Measurements from ENCODE around the gene CYGB.
A peak's percentile ranks its signal among the peaks of the same experiment; 100 is the strongest.
"Not testable (repeated sequence)": the region's sequence is repeated elsewhere in the genome, so short reads cannot be mapped to it uniquely, and the experiment has no call there.

The CYGB gene

GRCh38 chr17:76537288-76537577 lies 276 bp downstream of the CYGB start:
- Histone ChIP-seq H3K4me3 (ENCODE audit: low read depth in 1 of 2, low read length in 2 of 2) (peak overlapping the region; percentile 8 to 48), H3K27me3 (ENCODE audit: control insufficient read depth in 1 of 2, insufficient read depth in 2 of 2, low read length in 2 of 2) (peaks cover 27 to 31% of the 10 kb centered on the region in 2 donors), H3K36me3 (ENCODE audit: control insufficient read depth in 1 of 2, insufficient read depth in 2 of 2, low read length in 2 of 2) (no peaks in the 10 kb centered on the region), H3K27ac (ENCODE audit: low read depth, low read length) (peak overlapping the region; percentile 42), H3K9ac (ENCODE audit: low read depth in 1 of 2, low read length in 2 of 2) (peak overlapping the region in 1 of 2 donors; percentile 25), H3K4me1 (ENCODE audit: control insufficient read depth in 1 of 2, insufficient read depth in 2 of 2, low read length in 2 of 2) (peaks cover 8 to 10% of the 10 kb centered on the region in 2 donors), H3K9me3 (ENCODE audit: control insufficient read depth in 1 of 2, low read length in 2 of 2) (no peaks in the 10 kb centered on the region)

GRCh38 chr17:76536511-76537287 lies 810 bp downstream of the CYGB start:
- peaks cover 27 to 31% of the 10 kb centered on the region in 2 donors for H3K27me3 ChIP-seq (ENCODE audit: control insufficient read depth in 1 of 2, insufficient read depth in 2 of 2, low read length in 2 of 2)
- peak overlapping the region; percentile 25 to 35 for H3K9ac ChIP-seq (ENCODE audit: low read depth in 1 of 2, low read length in 2 of 2)
- H3K36me3 ChIP-seq (ENCODE audit: control insufficient read depth in 1 of 2, insufficient read depth in 2 of 2, low read length in 2 of 2), result no peaks in the 10 kb centered on the region
- H3K27ac ChIP-seq (ENCODE audit: low read depth, low read length), result peak overlapping the region; percentile 42
- peak overlapping the region; percentile 40 to 48 for H3K4me3 ChIP-seq (ENCODE audit: low read depth in 1 of 2, low read length in 2 of 2)
- H3K9me3 ChIP-seq (ENCODE audit: control insufficient read depth in 1 of 2, low read length in 2 of 2), result no peaks in the 10 kb centered on the region
- H3K4me1 ChIP-seq (ENCODE audit: control insufficient read depth in 1 of 2, insufficient read depth in 2 of 2, low read length in 2 of 2), result peaks cover 5 to 7% of the 10 kb centered on the region in 2 donors

GRCh38 chr17:76535788-76536510 lies 1.6 kb downstream of the CYGB start:
- Histone ChIP-seq H3K36me3 (ENCODE audit: control insufficient read depth in 1 of 2, insufficient read depth in 2 of 2, low read length in 2 of 2) (no peaks in the 10 kb centered on the region), H3K27me3 (ENCODE audit: control insufficient read depth in 1 of 2, insufficient read depth in 2 of 2, low read length in 2 of 2) (peaks cover 27 to 31% of the 10 kb centered on the region in 2 donors), H3K9ac (ENCODE audit: low read depth in 1 of 2, low read length in 2 of 2) (peak overlapping the region in 1 of 2 donors; percentile 35), H3K4me3 (ENCODE audit: low read depth in 1 of 2, low read length in 2 of 2) (peak overlapping the region; percentile 36 to 48), H3K4me1 (ENCODE audit: control insufficient read depth in 1 of 2, insufficient read depth in 2 of 2, low read length in 2 of 2) (peaks cover 6 to 12% of the 10 kb centered on the region in 2 donors), H3K27ac (ENCODE audit: low read depth, low read length) (no peak overlapping the region), H3K9me3 (ENCODE audit: control insufficient read depth in 1 of 2, low read length in 2 of 2) (no peaks in the 10 kb centered on the region)

DNA sequence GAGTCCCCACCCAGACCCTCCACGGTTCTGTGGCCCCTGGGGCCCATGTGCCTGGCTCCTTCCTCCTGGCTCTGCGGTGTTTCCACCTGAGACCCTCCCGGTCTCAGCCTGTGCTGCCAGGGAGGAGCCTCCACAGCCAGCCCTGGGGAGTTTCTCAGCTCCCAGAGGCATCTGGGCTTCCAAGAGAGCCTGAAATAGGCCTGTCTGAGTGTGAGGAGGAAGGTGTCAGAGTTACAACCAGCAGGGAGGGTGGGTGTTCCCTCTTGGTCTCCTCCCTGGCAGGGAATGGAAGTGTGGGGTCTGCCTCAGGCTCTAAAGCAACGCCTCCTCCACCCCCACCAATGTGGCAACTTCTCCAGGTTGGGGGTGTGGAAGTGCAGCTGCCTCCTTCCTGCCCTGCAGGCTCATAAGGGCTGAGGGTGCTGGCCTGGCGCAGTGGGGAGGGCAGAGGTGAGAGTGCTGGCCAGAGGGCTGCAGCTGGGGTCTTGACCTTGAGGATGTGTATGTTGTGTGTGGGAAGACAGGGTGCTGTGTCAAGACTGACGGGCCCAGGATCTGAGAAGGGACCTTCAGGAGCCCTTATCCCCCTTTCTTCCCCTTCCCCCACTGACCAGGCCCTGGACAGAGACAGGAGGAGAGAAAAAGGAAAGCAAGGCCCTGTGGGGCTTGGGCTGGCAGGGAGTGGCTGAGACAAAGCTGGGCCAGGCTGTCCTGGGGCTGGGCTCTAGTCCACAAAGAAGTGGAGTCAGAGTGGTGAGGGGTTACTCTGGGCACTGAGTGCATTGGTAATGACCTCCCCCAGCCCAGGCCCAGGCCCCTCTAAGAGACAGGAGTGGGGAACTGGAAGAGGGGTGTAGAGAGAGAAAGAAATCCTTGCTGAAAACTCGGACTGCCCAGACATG lies 2.4 kb downstream of the CYGB start:
- Histone ChIP-seq H3K27me3 (ENCODE audit: control insufficient read depth in 1 of 2, insufficient read depth in 2 of 2, low read length in 2 of 2) (peaks cover 24 to 31% of the 10 kb centered on the region in 2 donors), H3K4me3 (ENCODE audit: low read depth in 1 of 2, low read length in 2 of 2) (no peak overlapping the region), H3K9me3 (ENCODE audit: control insufficient read depth in 1 of 2, low read length in 2 of 2) (no peaks in the 10 kb centered on the region), H3K36me3 (ENCODE audit: control insufficient read depth in 1 of 2, insufficient read depth in 2 of 2, low read length in 2 of 2) (no peaks in the 10 kb centered on the region), H3K4me1 (ENCODE audit: control insufficient read depth in 1 of 2, insufficient read depth in 2 of 2, low read length in 2 of 2) (peaks cover 6 to 12% of the 10 kb centered on the region in 2 donors), H3K27ac (ENCODE audit: low read depth, low read length) (peak overlapping the region; percentile 23), H3K9ac (ENCODE audit: low read depth in 1 of 2, low read length in 2 of 2) (no peak overlapping the region)

- not testable (repeated sequence) for H3K27ac ChIP-seq (ENCODE audit: low read depth, low read length); H3K9me3 ChIP-seq (ENCODE audit: control insufficient read depth in 1 of 2, low read length in 2 of 2); H3K36me3 ChIP-seq (ENCODE audit: control insufficient read depth in 1 of 2, insufficient read depth in 2 of 2, low read length in 2 of 2); H3K4me3 ChIP-seq (ENCODE audit: low read depth in 1 of 2, low read length in 2 of 2); H3K9ac ChIP-seq (ENCODE audit: low read depth in 1 of 2, low read length in 2 of 2)
- Histone ChIP-seq H3K27me3 (ENCODE audit: control insufficient read depth in 1 of 2, insufficient read depth in 2 of 2, low read length in 2 of 2) (peaks cover 17 to 25% of the 10 kb centered on the region in 2 donors), H3K4me1 (ENCODE audit: control insufficient read depth in 1 of 2, insufficient read depth in 2 of 2, low read length in 2 of 2) (peaks cover 16 to 23% of the 10 kb centered on the region in 2 donors)
Observed at GRCh38 chr17:76533640-76534359, 3.7 kb downstream of the CYGB start.

- Histone ChIP-seq H3K4me1 (ENCODE audit: control insufficient read depth in 1 of 2, insufficient read depth in 2 of 2, low read length in 2 of 2) (peaks cover 20 to 33% of the 10 kb centered on the region in 2 donors), H3K4me3 (ENCODE audit: low read depth in 1 of 2, low read length in 2 of 2) (no peak overlapping the region), H3K27me3 (ENCODE audit: control insufficient read depth in 1 of 2, insufficient read depth in 2 of 2, low read length in 2 of 2) (peaks cover 10 to 12% of the 10 kb centered on the region in 2 donors), H3K36me3 (ENCODE audit: control insufficient read depth in 1 of 2, insufficient read depth in 2 of 2, low read length in 2 of 2) (no peaks in the 10 kb centered on the region), H3K27ac (ENCODE audit: low read depth, low read length) (no peak overlapping the region), H3K9ac (ENCODE audit: low read depth in 1 of 2, low read length in 2 of 2) (no peak overlapping the region), H3K9me3 (ENCODE audit: control insufficient read depth in 1 of 2, low read length in 2 of 2) (no peaks in the 10 kb centered on the region)
Observed at GRCh38 chr17:76532072-76532651, 5.3 kb downstream of the CYGB start.

GRCh38 chr17:76531486-76532038 lies 5.9 kb downstream of the CYGB start:
- Histone ChIP-seq H3K9ac (ENCODE audit: low read depth in 1 of 2, low read length in 2 of 2) (no peak overlapping the region), H3K36me3 (ENCODE audit: control insufficient read depth in 1 of 2, insufficient read depth in 2 of 2, low read length in 2 of 2) (no peaks in the 10 kb centered on the region), H3K9me3 (ENCODE audit: control insufficient read depth in 1 of 2, low read length in 2 of 2) (no peaks in the 10 kb centered on the region), H3K4me3 (ENCODE audit: low read depth in 1 of 2, low read length in 2 of 2) (no peak overlapping the region), H3K27ac (ENCODE audit: low read depth, low read length) (peak overlapping the region; percentile 41), H3K4me1 (ENCODE audit: control insufficient read depth in 1 of 2, insufficient read depth in 2 of 2, low read length in 2 of 2) (peaks cover 20 to 34% of the 10 kb centered on the region in 2 donors), H3K27me3 (ENCODE audit: control insufficient read depth in 1 of 2, insufficient read depth in 2 of 2, low read length in 2 of 2) (peaks cover 4 to 6% of the 10 kb centered on the region in 2 donors)

DNA sequence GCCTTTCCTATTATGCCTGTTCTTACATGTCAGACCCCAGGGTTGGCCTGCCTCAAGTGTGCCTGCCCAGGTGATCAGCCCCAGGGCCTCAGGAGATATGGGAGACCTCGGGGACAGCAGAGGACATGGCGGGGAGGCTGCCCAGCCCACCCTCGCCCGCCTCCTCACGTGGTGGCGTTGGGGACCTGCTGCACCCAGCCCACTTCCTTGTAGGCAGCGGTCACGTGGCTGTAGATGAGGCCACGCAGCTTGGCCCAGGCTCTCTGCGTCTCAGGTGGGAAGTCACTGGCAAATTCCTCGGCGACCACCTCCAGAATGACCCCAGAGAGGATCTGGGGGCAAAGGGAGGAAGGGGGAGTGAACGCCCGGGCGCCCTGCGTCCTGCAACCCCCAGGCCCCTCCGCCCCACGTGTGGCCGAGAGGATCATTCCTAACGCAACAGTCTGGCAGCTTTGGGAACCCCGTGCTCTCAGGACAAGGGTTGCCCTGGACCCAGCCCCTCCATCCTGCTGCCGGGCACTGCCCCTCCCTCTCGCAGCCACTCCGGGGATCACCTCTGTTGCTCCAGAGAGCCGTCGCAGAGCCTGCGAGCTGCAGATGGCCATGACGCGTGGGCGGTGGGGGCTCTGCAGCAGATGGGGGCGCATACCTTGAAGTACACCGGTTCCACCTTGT lies 6.6 kb downstream of the CYGB start:
- Histone ChIP-seq H3K27ac (ENCODE audit: low read depth, low read length) (peak overlapping the region; percentile 84), H3K4me1 (ENCODE audit: control insufficient read depth in 1 of 2, insufficient read depth in 2 of 2, low read length in 2 of 2) (peaks cover 20 to 34% of the 10 kb centered on the region in 2 donors), H3K9me3 (ENCODE audit: control insufficient read depth in 1 of 2, low read length in 2 of 2) (no peaks in the 10 kb centered on the region), H3K9ac (ENCODE audit: low read depth in 1 of 2, low read length in 2 of 2) (peak overlapping the region in 1 of 2 donors; percentile 1), H3K27me3 (ENCODE audit: control insufficient read depth in 1 of 2, insufficient read depth in 2 of 2, low read length in 2 of 2) (peaks cover 0 to under 1% of the 10 kb centered on the region in 2 donors), H3K36me3 (ENCODE audit: control insufficient read depth in 1 of 2, insufficient read depth in 2 of 2, low read length in 2 of 2) (no peaks in the 10 kb centered on the region), H3K4me3 (ENCODE audit: low read depth in 1 of 2, low read length in 2 of 2) (no peak overlapping the region)
